Thyroid gland (tissue), 4 donors: Measurements from ENCODE around the gene SPRN. TPM values are rescaled to one million over a fixed set of nuclear protein-coding genes. Genes with fewer than 3 reads are reported as not detected.

Experiments used
- DNase-seq, 2 donors: peaks; one replicate each; pipeline ENCODE4 v3.0.0-alpha.2; 2019
- H3K27ac ChIP-seq, 3 donors: fragments of 200-600 bp; sonication (generic); 1 replicate in 2 of 3; 2 replicates in 1 of 3; pipeline ENCODE4 v1.5.1; 2016 to 2019; ENCODE audit warnings: mild to moderate bottlenecking in 1 of 3, moderate library complexity in 1 of 3
- H3K27me3 ChIP-seq: fragments of 200-600 bp; sonication (generic); one replicate; pipeline ENCODE4 v1.5.1; 2019
- H3K36me3 ChIP-seq, 2 donors: fragments of 200-600 bp; sonication (generic); one replicate each; pipeline ENCODE4 v1.5.1; 2016 to 2019
- H3K4me1 ChIP-seq, 2 donors: fragments of 200-600 bp; sonication (generic); one replicate each; pipeline ENCODE4 v1.5.1; 2017 to 2019
- H3K4me3 ChIP-seq, 3 donors: fragments of 200-600 bp; sonication (generic); replicated peaks in 1 of 3; 1 replicate in 2 of 3; 2 replicates in 1 of 3; pipeline ENCODE4 v1.5.1; 2016; ENCODE audit warnings: mild to moderate bottlenecking in 1 of 3
- H3K9me3 ChIP-seq: fragments of 200-600 bp; sonication (generic); one replicate; pipeline ENCODE4 v1.5.1; 2017
- CTCF ChIP-seq, 6 experiments: fragments of 200-600 bp in 3 of 6; fragments of 450-650 bp in 3 of 6; sonication (generic) in 3 of 6; IDR thresholded peaks; one replicate each; pipeline ENCODE4 v1.5.1; 2016 to 2019; ENCODE audit warnings: antibody characterized with exemption in 6 of 6, mild to moderate bottlenecking in 2 of 6, inconsistent platforms in 1 of 6, moderate library complexity in 1 of 6
- POLR2A ChIP-seq, 2 donors: fragments of 450-650 bp; IDR thresholded peaks; one replicate each; pipeline ENCODE4 v1.6.1; 2017; ENCODE audit warnings: antibody characterized with exemption in 2 of 2, mild to moderate bottlenecking in 2 of 2, moderate library complexity in 1 of 2
- WGBS, 2 donors: methylation state at CpG; one replicate each; pipeline ENCODE4 v1.1.5; 2017; 5-methylcytosine and 5-hydroxymethylcytosine counted together
- intact Hi-C: fragments of 100-400 bp; cut with DNase I; formaldehyde crosslinking; loops from one replicate; pipeline ENCODE4 v1.15.1; 2023
- total RNA-seq, 4 donors: library from RNA; depleted of rRNA; stranded (reverse); fragments of >200 nt; gene quantifications; one replicate each; pipeline ENCODE4 v1.2.3, GENCODE V29; 2016

The SPRN gene
- total RNA-seq, 4 donors from 2014 or later = 0.15 TPM; not detected in 3

- H3K4me3 ChIP-seq = no peak overlapping the region
- H3K4me1 ChIP-seq = no peaks in the 10 kb centered on the region
- no peaks in the 10 kb centered on the region for H3K27me3 ChIP-seq
- no peak overlapping the region for H3K27ac ChIP-seq
- WGBS, 2 donors = 92% methylated on average over 10 of the region's 10 CpGs
- H3K36me3 ChIP-seq = no peaks in the 10 kb centered on the region
- intact Hi-C loops = no loop called here
- no peaks in the 10 kb centered on the region for H3K9me3 ChIP-seq
- DNase-seq = no peak
- no peak for TF ChIP-seq POLR2A (IDR thresholded peaks at IDR 0.05)
- no peak for TF ChIP-seq CTCF (IDR thresholded peaks at IDR 0.05)
Measured at GRCh38 chr10:133462512-133463305, 38.3 kb upstream of the SPRN start.

- intact Hi-C loops = no loop called here
- TF ChIP-seq CTCF (IDR thresholded peaks at IDR 0.05) (no peak), POLR2A (IDR thresholded peaks at IDR 0.05) (no peak)
- WGBS, 2 donors = 69 to 77% methylated on average over 4 to 8 of the region's 8 CpGs
- Histone ChIP-seq H3K9me3 (no peaks in the 10 kb centered on the region), H3K27me3 (no peaks in the 10 kb centered on the region), H3K27ac (no peak overlapping the region), H3K4me3 (no peak overlapping the region), H3K4me1 (no peaks in the 10 kb centered on the region), H3K36me3 (no peaks in the 10 kb centered on the region)
- DNase-seq = no peak
Measured at GRCh38 chr10:133461841-133462240, 37.4 kb upstream of the SPRN start.

- no peak overlapping the region for H3K4me3 ChIP-seq
- no peaks in the 10 kb centered on the region for H3K27me3 ChIP-seq
- intact Hi-C loops = no loop called here
- WGBS, 2 donors = 97 to 98% methylated on average over 7 of the region's 7 CpGs
- H3K36me3 ChIP-seq = no peaks in the 10 kb centered on the region
- no peaks in the 10 kb centered on the region for H3K4me1 ChIP-seq
- TF ChIP-seq CTCF (IDR thresholded peaks at IDR 0.05) (no peak), POLR2A (IDR thresholded peaks at IDR 0.05) (no peak)
- no peaks in the 10 kb centered on the region for H3K9me3 ChIP-seq
- no peak for DNase-seq
- H3K27ac ChIP-seq = no peak overlapping the region
Measured at GRCh38 chr10:133461027-133461426, 36.6 kb upstream of the SPRN start.

- no peaks in the 10 kb centered on the region for H3K9me3 ChIP-seq
- no peaks in the 10 kb centered on the region for H3K36me3 ChIP-seq
- no peak for DNase-seq
- TF ChIP-seq CTCF (IDR thresholded peaks at IDR 0.05) (no peak), POLR2A (IDR thresholded peaks at IDR 0.05) (no peak)
- H3K4me1 ChIP-seq = no peaks in the 10 kb centered on the region
- intact Hi-C loops = no loop called here
- no peak overlapping the region for H3K4me3 ChIP-seq
- H3K27ac ChIP-seq = no peak overlapping the region
- no peaks in the 10 kb centered on the region for H3K27me3 ChIP-seq
- WGBS, 2 donors = 96% methylated on average over 14 of the region's 14 CpGs
Measured at GRCh38 chr10:133460208-133460769, 35.9 kb upstream of the SPRN start.

GRCh38 chr10:133459454-133460207, 35.2 kb upstream of the SPRN start:
- TF ChIP-seq CTCF (IDR thresholded peaks at IDR 0.05) (no peak), POLR2A (IDR thresholded peaks at IDR 0.05) (no peak)
- H3K36me3 ChIP-seq = no peaks in the 10 kb centered on the region
- 86 to 87% methylated on average over 8 to 17 of the region's 81 CpGs for WGBS, 2 donors
- no peak overlapping the region for H3K27ac ChIP-seq
- H3K4me1 ChIP-seq = no peaks in the 10 kb centered on the region
- H3K4me3 ChIP-seq = no peak overlapping the region
- H3K9me3 ChIP-seq = no peaks in the 10 kb centered on the region
- no peaks in the 10 kb centered on the region for H3K27me3 ChIP-seq
- intact Hi-C loops = no loop called here
- no peak for DNase-seq
